WTC11 (cell line): ENCODE results near the gene ITGAX.

Experiments
- NR2C2 ChIP-seq: sonication (generic); formaldehyde crosslinking; IDR thresholded peaks from 2 replicates; pipeline ENCODE4 v1.8.0; 2022; ENCODE audit warnings: mild to moderate bottlenecking, missing genetic modification reagents
- RELA ChIP-seq: sonication (generic); formaldehyde crosslinking; IDR thresholded peaks from 2 replicates; pipeline ENCODE4 v1.8.1; 2022; ENCODE audit warnings: missing genetic modification reagents, mild to moderate bottlenecking, borderline replicate concordance

DNA sequence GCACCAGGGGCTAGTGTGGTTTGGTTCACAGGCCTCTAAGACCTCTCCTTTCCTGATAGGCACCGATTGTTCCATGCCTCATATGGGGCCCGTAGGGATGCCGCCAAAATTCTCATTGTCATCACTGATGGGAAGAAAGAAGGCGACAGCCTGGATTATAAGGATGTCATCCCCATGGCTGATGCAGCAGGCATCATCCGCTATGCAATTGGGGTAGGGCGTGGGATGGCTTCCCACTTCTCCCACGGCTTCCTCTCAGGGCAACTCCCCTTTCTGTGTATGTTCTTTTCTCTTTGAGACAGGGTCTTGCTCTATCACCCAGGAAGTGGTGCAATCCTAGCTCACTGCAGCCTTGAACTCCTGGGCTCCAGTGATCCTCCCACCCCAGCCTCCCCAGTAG lies 5.3 kb downstream of the ITGAX start:
- TF ChIP-seq RELA (CRISPR knock-in tag) = no peak
- TF ChIP-seq NR2C2 = no peak
